NCI-H2081 treated with DMSO at 0.1 percent for 48 hours (cell line): ENCODE data around the gene VCY1B.
"Not testable (repeated sequence)": the region's sequence is repeated elsewhere in the genome, so short reads cannot be mapped to it uniquely, and the experiment has no call there.

ENCODE experiments used
- DNase-seq: peaks from one replicate; lab custom pipeline; 2025; lab: John Stamatoyannopoulos, UW

Gene VCY1B

GRCh38 chrY:14055927-14056326, at the start of gene VCY1B:
Gene VCY1B (plus strand): TSS chrY:14056227. CDS start chrY:14056290, 63 bp downstream.
- DNase-seq: not testable (repeated sequence)

GRCh38 chrY:14011916-14012315, 44.1 kb upstream of the VCY1B start:
- not testable (repeated sequence) for DNase-seq

GRCh38 chrY:14030395-14030794, 25.6 kb upstream of the VCY1B start:
- DNase-seq: not testable (repeated sequence)

GRCh38 chrY:14085877-14086276, 29.9 kb downstream of the VCY1B start:
- DNase-seq: no peak
